HG02759 (cell line): ENCODE data around the gene PANX2.
"Not testable (repeated sequence)": the region's sequence is repeated elsewhere in the genome, so short reads cannot be mapped to it uniquely, and the experiment has no call there.

Experiments
- ATAC-seq: cut with Tn5 transposase; IDR thresholded peaks from one replicate; pipeline ENCODE4 v1.9.1; 2021; ENCODE audit warnings: mild to moderate bottlenecking, moderate library complexity; ENCODE audit not compliant: unreplicated experiment

PANX2 gene

GRCh38 chr22:50146439-50147238 is 23.9 kb upstream of the PANX2 start:
- no peak for ATAC-seq

GRCh38 chr22:50147258-50148165 is 23.0 kb upstream of the PANX2 start:
- not testable (repeated sequence) for ATAC-seq

GRCh38 chr22:50148166-50148500 is 22.4 kb upstream of the PANX2 start:
- ATAC-seq: no peak

- no peak for ATAC-seq
Measured at GRCh38 chr22:50148991-50149721, 21.4 kb upstream of the PANX2 start.

GRCh38 chr22:50150161-50151129 is 20.1 kb upstream of the PANX2 start:
- no peak for ATAC-seq

- no peak for ATAC-seq
Measured at GRCh38 chr22:50151571-50152537, 18.7 kb upstream of the PANX2 start.

- ATAC-seq: no peak
Measured at GRCh38 chr22:50153056-50153755, 17.3 kb upstream of the PANX2 start.

GRCh38 chr22:50153756-50154140 is 16.8 kb upstream of the PANX2 start:
- ATAC-seq: no peak

- ATAC-seq: no peak
Measured at GRCh38 chr22:50157709-50158375, 12.7 kb upstream of the PANX2 start.

- ATAC-seq: no peak
Measured at GRCh38 chr22:50160947-50161346, 9.6 kb upstream of the PANX2 start.

GRCh38 chr22:50161508-50162390 is 8.8 kb upstream of the PANX2 start:
- no peak for ATAC-seq

GRCh38 chr22:50162391-50162956 is 8.1 kb upstream of the PANX2 start:
- ATAC-seq: no peak

- no peak for ATAC-seq
Measured at GRCh38 chr22:50165436-50166123, 5.0 kb upstream of the PANX2 start.

GRCh38 chr22:50167689-50168489 is 2.6 kb upstream of the PANX2 start:
- no peak for ATAC-seq

GRCh38 chr22:50168490-50169180 is 1.9 kb upstream of the PANX2 start:
- ATAC-seq: not testable (repeated sequence)
